Naive B cell (primary cell): ENCODE results near the gene DMXL1. TPM values are rescaled to one million over a fixed set of nuclear protein-coding genes. Genes with fewer than 3 reads are reported as not detected.

Experiments
- polyA plus RNA-seq, 6 donors: library from polyadenylated mRNA; unstranded; fragments of 300-500 nt; fragmentation: Illumina TruSeq; gene quantifications; one replicate each; pipeline ENCODE4 v1.2.3, GENCODE V29; 2021; ENCODE audit warnings: low read depth in 6 of 6

DMXL1 gene
- polyA plus RNA-seq, 6 donors from 2014 or later, result 52.7 to 78.5 (median 69.0) TPM

Other genes with a start within 250 kb of the DMXL1 start
- 1 to 10 TPM; 1.9 to 8.0 (median 6.4) TPM for gene DTWD2, start 82.5 kb upstream of the DMXL1 start, polyA plus RNA-seq